NCI-H1930 (cell line): ENCODE measurements around the gene RALGAPA2.

Experiments
- DNase-seq, 2 experiments: peaks; one replicate each; lab custom pipeline; 2025; lab: John Stamatoyannopoulos, UW

The RALGAPA2 gene

GRCh38 chr20:20465252-20465651, 247.2 kb downstream of the RALGAPA2 start:
- peak in 1 of 2 experiments; percentile 79 for DNase-seq

DNA sequence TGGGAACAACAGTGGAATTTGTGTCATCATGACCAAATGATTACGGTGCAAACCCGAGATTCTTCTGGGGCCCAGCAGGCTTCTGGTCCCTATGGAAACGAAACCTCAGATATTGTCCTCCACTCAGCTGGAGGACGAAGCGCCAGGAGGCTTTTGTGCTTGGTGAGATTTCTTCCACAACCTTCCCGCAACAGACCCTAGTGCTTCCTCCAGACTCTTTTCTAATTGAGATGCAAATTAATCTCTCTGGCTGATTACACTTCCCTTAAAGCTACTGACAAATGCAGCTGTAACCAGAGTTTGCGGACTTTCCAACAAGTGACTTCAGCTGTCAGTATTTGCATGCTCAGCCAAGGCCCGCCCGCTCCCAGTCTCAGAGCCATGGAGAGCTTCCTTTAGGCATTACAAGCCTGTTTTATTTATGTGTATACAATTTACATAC, 248.5 kb downstream of the RALGAPA2 start:
- DNase-seq: no peak

- DNase-seq: no peak
Measured at GRCh38 chr20:20462185-20462584, 250.3 kb downstream of the RALGAPA2 start.

DNA sequence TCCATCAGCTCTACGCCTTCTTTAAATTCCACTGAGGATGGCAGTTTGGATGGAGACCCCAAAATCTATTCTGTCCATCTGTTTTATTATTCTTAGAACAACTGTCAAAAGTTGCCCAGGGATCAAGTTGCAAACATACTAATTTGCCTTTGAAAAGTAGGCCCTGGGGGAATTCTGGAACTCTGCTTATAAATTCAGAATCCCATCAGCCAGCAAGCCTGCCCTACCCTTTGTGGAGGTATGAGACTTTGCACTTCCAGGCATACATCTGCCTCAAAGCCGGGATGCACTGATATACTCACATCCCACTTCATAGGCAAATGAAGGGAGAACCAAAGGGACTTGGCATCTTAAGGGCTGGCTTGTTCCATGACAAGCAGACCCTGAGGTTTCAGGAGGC, 250.9 kb downstream of the RALGAPA2 start:
- DNase-seq: peak in 1 of 2 experiments; percentile 56

DNA sequence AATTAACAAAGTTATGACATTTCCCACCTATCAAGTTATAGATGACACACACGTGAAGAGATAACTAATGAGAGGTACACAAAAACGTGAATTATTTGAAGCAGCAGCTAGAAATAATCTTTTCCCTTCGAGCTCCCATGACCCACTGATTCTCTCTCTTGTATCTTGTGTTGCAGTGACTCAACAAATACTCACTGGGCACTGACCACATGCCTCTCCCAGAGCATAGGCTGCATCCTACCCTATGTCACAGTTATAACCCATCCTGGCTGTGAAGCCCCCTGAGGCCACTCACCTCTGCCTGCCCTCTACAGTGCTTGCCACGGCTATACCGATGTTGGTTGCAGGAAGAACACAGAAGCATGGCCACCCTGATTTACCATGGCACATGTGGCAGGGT, 252.7 kb downstream of the RALGAPA2 start:
- DNase-seq: no peak

- no peak for DNase-seq
Measured at GRCh38 chr20:20457392-20458126, 254.9 kb downstream of the RALGAPA2 start.

DNA sequence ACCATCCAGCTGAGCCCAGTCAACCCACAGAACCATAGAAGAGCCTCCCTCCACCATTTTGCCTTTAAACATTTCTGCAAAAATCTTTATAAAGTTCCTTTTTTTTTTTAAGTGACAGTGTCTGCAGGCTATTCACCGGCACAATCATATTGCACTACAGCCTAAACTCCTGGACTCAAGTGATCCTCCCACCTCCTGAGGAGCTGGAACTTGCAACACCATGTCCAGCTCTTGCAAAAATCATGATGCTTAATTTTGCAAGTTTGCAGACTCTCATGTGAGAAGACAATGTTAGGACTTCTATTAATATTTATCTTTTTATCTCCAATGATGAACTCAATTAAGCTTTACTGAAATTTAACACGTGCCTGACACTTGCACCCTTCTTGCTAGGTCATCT, 255.7 kb downstream of the RALGAPA2 start:
- no peak for DNase-seq

DNA sequence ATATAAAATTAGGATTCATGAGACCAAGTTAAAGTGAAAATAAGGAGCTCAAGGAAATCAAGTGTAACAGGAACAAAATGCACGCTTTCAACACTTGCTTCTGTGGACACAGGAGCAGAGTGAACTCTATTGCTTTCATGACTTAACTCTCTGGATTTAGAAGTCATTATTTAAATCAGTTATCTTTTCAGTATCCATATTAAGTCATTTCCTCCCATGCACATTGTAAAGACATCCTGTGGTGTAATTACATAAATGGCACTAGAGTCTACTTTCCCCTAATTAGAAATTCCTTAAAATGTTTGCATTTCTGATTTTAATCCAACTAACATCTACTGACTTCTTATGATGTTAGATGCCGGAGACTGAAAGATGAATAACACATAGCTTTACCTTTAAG, 256.5 kb downstream of the RALGAPA2 start:
- DNase-seq: no peak

GRCh38 chr20:20454850-20455627, 257.4 kb downstream of the RALGAPA2 start:
- DNase-seq: no peak

DNA sequence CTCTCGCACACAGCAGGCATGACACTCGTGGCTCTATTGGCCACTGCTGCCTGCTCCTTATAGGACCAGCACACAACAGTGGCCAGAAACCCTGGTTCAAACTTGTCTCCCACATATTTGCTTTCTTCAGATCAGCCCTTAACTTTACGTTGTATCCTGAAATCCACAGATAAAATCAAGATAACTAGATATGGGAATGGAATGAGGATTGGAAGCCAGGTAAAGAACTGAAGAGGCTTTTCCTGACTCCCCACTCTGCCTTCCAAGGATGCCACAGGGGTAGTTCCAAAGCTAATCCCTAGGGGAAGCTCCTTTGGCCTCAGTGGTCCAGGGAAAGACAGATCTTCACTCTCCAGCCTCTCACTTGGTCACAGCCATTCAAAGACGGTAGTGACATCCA, 258.1 kb downstream of the RALGAPA2 start:
- DNase-seq: no peak

DNA sequence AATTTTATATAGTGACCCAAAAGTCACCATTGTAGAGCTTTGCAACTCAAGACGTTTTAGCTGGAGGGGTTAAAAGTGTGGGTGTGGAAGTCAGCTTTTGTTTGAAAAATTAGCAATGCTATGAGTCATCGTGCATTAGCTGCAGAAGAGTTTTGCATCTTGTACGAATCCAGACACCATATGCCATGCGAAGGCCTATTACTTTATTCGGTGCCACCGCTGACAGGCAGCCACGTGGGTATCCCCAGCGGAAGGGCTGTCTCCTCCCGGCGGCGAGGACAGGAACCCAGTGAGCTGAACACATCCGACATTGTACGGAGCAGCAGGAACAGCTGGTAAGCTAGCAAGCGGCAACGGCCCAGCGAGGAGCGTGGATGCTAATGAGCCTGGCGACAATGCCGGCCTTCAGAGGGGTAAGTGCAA, 260.2 kb downstream of the RALGAPA2 start:
- peak; percentile 76 to 77 for DNase-seq

GRCh38 chr20:20450521-20450920, 261.9 kb downstream of the RALGAPA2 start:
- peak; percentile 30 to 65 for DNase-seq

DNA sequence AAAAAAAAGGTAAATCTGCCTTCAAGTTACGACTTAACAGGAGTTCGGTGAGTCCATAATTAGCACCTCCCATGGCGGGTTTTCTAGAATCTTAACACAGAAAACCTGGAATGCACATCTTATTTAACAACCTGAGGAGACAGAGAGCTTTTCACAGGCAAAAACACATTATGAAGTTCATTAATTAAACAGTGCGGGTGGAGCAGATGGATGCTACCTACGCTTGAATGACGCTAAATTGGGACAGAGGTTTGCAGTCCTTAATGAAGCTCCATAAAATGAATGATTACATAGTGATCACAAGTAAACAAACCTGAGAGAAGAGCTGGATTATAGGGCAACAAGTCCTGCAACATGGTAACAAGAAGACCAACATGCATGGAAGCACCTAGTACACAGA, 263.6 kb downstream of the RALGAPA2 start:
- peak; percentile 82 to 90 for DNase-seq

DNA sequence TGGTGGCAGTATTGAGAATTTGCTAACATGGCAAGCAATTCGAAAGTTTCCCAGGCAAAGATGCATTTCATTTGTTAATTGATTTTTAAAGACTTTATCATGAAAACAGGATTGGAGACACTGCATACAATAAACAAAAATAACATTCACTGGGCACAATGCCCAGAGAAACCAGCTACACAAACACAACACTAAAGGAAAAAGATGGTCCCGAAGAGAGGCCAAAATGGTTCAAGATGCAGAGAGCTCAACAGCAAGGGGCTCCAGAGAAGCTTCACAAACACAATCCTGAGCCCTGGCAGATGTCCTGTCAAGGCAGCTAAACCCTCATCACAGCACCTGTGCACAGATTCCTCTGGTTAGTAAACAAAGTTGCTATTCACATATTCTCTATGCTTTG, 265.2 kb downstream of the RALGAPA2 start:
- DNase-seq: peak; percentile 57 to 70

GRCh38 chr20:20446425-20447015, 265.9 kb downstream of the RALGAPA2 start:
- no peak for DNase-seq

DNA sequence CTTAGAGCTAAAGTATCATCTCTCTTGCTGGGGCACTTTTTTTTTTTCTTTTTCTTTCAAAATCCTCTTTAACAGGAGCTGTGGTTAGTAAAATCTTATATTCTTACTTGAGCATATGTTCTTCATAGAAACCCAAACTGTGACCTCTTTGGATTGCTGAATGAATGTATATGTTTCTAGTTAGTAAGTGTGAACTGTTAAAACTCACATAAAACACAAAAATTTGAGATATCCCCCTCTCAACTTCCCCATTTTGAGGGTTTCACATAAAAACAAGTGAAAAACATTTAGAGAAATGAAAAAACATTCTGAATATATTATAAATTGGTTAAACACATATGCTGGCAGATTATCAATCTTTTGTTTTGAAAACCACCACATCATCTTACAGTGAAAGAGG, 266.4 kb downstream of the RALGAPA2 start:
- no peak for DNase-seq

DNA sequence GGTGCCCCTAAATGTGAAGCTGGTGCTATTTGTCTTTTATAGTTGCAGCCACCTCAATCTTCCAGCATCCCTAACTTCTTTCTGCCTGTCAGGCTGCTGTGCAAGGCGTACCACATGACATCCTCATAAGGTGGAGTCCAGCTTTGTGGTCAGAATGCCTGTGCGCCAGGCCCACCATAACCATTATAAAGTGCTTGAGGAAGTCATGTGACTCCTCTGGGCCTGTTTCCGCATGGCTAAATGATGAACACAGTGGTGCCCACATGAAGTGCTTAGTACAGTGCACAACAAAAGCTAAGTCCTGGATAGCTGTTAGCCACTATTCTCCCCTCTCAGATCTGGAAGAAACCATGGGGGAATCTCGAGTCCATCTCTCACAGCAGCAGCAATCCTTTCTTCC, 268.9 kb downstream of the RALGAPA2 start:
- no peak for DNase-seq

DNA sequence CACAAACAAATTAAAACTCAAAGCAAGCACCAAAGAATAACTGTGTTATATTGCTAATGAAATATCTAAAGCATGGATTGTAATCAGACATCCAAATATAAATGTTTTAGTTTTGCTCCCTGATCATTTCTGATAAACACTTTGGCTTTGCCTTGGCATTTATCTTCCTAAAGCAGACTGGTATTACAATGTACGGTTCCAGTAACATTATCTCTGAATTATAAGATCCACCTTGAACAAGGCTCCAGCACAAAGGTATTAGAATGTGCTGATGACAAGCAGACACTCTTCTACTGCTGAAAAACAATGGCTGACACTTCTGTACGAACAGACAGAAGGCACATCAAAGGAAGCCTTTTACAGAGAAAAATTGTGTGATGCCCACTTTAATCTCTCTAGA, 270.0 kb downstream of the RALGAPA2 start:
- DNase-seq: no peak

DNA sequence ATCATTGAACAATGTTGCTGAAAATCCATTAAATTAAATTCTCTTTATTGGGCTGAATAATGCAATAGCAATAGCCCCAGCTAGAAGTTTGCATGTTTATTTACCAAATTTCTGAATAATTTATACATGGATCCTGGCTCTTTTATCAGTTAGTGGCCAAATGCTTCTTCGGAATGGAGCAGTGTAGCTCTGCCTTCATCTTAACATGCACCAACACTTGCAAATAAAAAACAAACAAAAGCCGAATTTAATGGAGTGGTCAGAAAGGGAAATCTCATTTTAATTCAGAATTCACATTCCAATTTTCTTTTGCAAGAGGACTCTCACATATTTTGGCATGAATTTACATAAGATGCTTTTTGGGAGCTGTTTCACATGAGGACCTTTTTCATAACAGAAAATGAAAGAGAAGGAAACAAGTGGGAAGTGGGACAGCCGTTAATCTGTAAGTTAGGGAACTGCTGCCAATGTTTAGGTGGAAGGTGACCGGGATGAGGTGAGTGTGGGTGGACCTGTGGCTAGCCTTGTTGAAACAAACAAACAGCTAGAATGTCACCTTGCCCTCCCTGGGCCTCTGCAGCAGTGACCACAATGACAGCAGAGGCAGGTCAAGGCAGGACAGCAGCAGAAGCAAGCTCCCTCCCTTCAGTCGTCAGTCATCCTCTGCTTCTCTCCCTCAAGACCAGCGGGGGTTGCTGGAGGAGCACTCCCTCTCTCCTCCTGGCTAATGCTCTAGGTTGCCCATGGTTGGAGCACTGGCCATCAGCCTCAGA, 271.4 kb downstream of the RALGAPA2 start:
- DNase-seq: peak in 1 of 2 experiments; percentile 41

GRCh38 chr20:20440481-20440880, 272.0 kb downstream of the RALGAPA2 start:
- peak; percentile 55 to 68 for DNase-seq

GRCh38 chr20:20439602-20440190, 272.7 kb downstream of the RALGAPA2 start:
- peak in 1 of 2 experiments; percentile 47 for DNase-seq

DNA sequence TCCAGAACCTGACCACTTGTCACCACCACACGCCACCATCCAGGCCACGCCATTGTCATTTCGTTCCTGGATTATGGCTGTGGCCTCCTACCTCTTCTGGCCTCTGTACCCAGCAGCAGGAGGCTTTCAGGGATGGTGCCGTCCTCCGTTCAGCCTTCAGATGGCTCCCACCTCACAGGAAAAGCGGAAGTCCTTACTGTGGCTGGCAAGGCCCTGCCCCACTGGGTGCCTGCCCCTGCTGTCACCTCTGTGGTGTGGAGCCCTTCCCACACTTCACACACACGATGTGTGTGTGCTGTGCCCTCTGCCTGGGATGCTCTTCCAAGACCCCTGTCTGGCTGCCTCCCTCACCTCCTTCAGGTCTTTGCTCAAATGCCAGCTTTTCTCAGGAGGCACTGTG, 275.1 kb downstream of the RALGAPA2 start:
- no peak for DNase-seq
